HEK293 (cell line): Measurements from ENCODE around the gene TRAPPC2.

Source experiments
- CTCF ChIA-PET: fragments of 350-600 bp; formaldehyde crosslinking; extraction: SDS; loops from one replicate; lab custom pipeline; 2021; ENCODE audit warnings: antibody characterized with exemption; lab: Yijun Ruan, JAX
- POLR2A ChIA-PET: fragments of 300-600 bp; formaldehyde crosslinking; extraction: SDS; loops from one replicate; lab custom pipeline; 2020; ENCODE audit warnings: antibody characterized with exemption, inconsistent platforms; lab: Yijun Ruan, JAX
- H3K27ac ChIP-seq: fragments of 200-500 bp; sonication (Bioruptor generic); 2 replicates; pipeline ENCODE4 v1.5.1; 2014; ENCODE audit warnings: low read depth, low read length, control low read depth, inconsistent platforms; ENCODE audit errors: extremely low read depth
- H3K36me3 ChIP-seq, 2 experiments: fragments of 200-500 bp in 1 of 2; sonication (Bioruptor generic) in 1 of 2; 1 replicate in 1 of 2; 2 replicates in 1 of 2; pipeline ENCODE4 v1.5.1; 2014 to 2017; ENCODE audit warnings: inconsistent platforms in 2 of 2, low read length in 2 of 2; ENCODE audit not compliant: control insufficient read depth in 2 of 2, insufficient read depth in 1 of 2
- H3K4me1 ChIP-seq: fragments of 200-500 bp; sonication (Bioruptor generic); 2 replicates; pipeline ENCODE4 v1.5.1; 2014; ENCODE audit warnings: mild to moderate bottlenecking, low read length, inconsistent platforms; ENCODE audit not compliant: control insufficient read depth, insufficient read depth
- H3K4me3 ChIP-seq: 2 replicates; pipeline ENCODE4 v1.5.1; 2011; ENCODE audit warnings: low read depth, mild to moderate bottlenecking, control low read depth, low read length, moderate library complexity
- H3K9me3 ChIP-seq: fragments of 200-500 bp; sonication (Bioruptor generic); 2 replicates; pipeline ENCODE4 v1.5.1; 2014; ENCODE audit warnings: low read depth, low read length, inconsistent platforms; ENCODE audit not compliant: control insufficient read depth, insufficient read depth
- KLF7 ChIP-seq: fragments of 450-650 bp; formaldehyde crosslinking; IDR thresholded peaks from 2 replicates; pipeline ENCODE4 v1.5.1; 2016; ENCODE audit warnings: missing biosample characterization, missing genetic modification characterization, borderline replicate concordance
- SCRT1 ChIP-seq: fragments of 450-650 bp; formaldehyde crosslinking; IDR thresholded peaks from 2 replicates; pipeline ENCODE4 v1.5.1; 2016; ENCODE audit warnings: missing biosample characterization, missing genetic modification characterization, borderline replicate concordance
- WT1 ChIP-seq: fragments of 450-650 bp; formaldehyde crosslinking; IDR thresholded peaks from 2 replicates; pipeline ENCODE4 v1.5.1; 2016; ENCODE audit warnings: missing biosample characterization, missing genetic modification characterization
- ZBTB20 ChIP-seq: fragments of 450-650 bp; formaldehyde crosslinking; IDR thresholded peaks from 2 replicates; pipeline ENCODE4 v1.5.1; 2016; ENCODE audit warnings: missing biosample characterization, missing genetic modification characterization
- ZEB2 ChIP-seq: fragments of 450-650 bp; formaldehyde crosslinking; IDR thresholded peaks from 2 replicates; pipeline ENCODE4 v1.5.1; 2016; ENCODE audit warnings: missing biosample characterization, missing genetic modification characterization
- ZFP69B ChIP-seq: fragments of 450-650 bp; formaldehyde crosslinking; IDR thresholded peaks from 2 replicates; pipeline ENCODE4 v1.5.1; 2016; ENCODE audit warnings: missing biosample characterization, missing genetic modification characterization
- ZNF19 ChIP-seq: fragments of 450-650 bp; formaldehyde crosslinking; IDR thresholded peaks from 2 replicates; pipeline ENCODE4; 2016; ENCODE audit warnings: missing biosample characterization, missing genetic modification characterization, low read depth
- ZNF239 ChIP-seq: fragments of 450-650 bp; formaldehyde crosslinking; IDR thresholded peaks from 2 replicates; pipeline ENCODE4 v1.5.1; 2016; ENCODE audit warnings: missing biosample characterization, missing genetic modification characterization
- ZNF544 ChIP-seq: fragments of 450-650 bp; formaldehyde crosslinking; IDR thresholded peaks from 2 replicates; pipeline ENCODE4 v1.5.0; 2017; ENCODE audit warnings: missing biosample characterization, missing genetic modification characterization
- ZNF596 ChIP-seq: fragments of 450-650 bp; IDR thresholded peaks from 2 replicates; pipeline ENCODE4 v1.5.0; 2018; ENCODE audit warnings: missing biosample characterization, mild to moderate bottlenecking, missing genetic modification characterization, moderate library complexity
- ZNF670 ChIP-seq: fragments of 450-650 bp; formaldehyde crosslinking; IDR thresholded peaks from 2 replicates; pipeline ENCODE4 v1.5.1; 2016; ENCODE audit warnings: missing biosample characterization, missing genetic modification characterization, low read depth
- ZNF701 ChIP-seq: fragments of 450-650 bp; formaldehyde crosslinking; IDR thresholded peaks from 2 replicates; pipeline ENCODE4 v1.5.1; 2016; ENCODE audit warnings: missing biosample characterization, missing genetic modification characterization
- ZNF830 ChIP-seq: fragments of 450-650 bp; IDR thresholded peaks from 2 replicates; pipeline ENCODE4 v1.5.0; 2018; ENCODE audit warnings: missing biosample characterization, missing genetic modification characterization, low read depth, mild to moderate bottlenecking, moderate library complexity
- ZSCAN16 ChIP-seq: fragments of 450-650 bp; formaldehyde crosslinking; IDR thresholded peaks from 2 replicates; pipeline ENCODE4 v1.5.1; 2016; ENCODE audit warnings: missing biosample characterization, missing genetic modification characterization
- ZXDB ChIP-seq: fragments of 450-650 bp; formaldehyde crosslinking; IDR thresholded peaks from 2 replicates; pipeline ENCODE4 v1.5.1; 2016; ENCODE audit warnings: missing biosample characterization, missing genetic modification characterization
- TF ChIP-seq, protein P1 (sequence below): fragments of 450-650 bp; formaldehyde crosslinking; IDR thresholded peaks from 2 replicates; pipeline ENCODE4 v1.5.1; 2017; ENCODE audit warnings: missing biosample characterization, missing genetic modification characterization
- TF ChIP-seq, protein P2 (sequence below): fragments of 450-650 bp; formaldehyde crosslinking; IDR thresholded peaks from 2 replicates; pipeline ENCODE4 v1.5.1; 2016; ENCODE audit warnings: missing biosample characterization, missing genetic modification characterization
- TF ChIP-seq, protein P3 (sequence below): fragments of 450-650 bp; formaldehyde crosslinking; IDR thresholded peaks from 2 replicates; pipeline ENCODE4 v1.5.0; 2017; ENCODE audit warnings: missing biosample characterization, missing genetic modification characterization, borderline replicate concordance
- TF ChIP-seq, protein P4 (sequence below): fragments of 450-650 bp; formaldehyde crosslinking; IDR thresholded peaks from 2 replicates; pipeline ENCODE4 v1.5.1; 2016; ENCODE audit warnings: missing biosample characterization, missing genetic modification characterization
- TF ChIP-seq, protein P5 (sequence below): fragments of 450-650 bp; formaldehyde crosslinking; optimal IDR thresholded peaks from 2 replicates; pipeline ENCODE3; 2016; ENCODE audit warnings: missing biosample characterization, mild to moderate bottlenecking, missing genetic modification characterization

TRAPPC2 gene

DNA sequence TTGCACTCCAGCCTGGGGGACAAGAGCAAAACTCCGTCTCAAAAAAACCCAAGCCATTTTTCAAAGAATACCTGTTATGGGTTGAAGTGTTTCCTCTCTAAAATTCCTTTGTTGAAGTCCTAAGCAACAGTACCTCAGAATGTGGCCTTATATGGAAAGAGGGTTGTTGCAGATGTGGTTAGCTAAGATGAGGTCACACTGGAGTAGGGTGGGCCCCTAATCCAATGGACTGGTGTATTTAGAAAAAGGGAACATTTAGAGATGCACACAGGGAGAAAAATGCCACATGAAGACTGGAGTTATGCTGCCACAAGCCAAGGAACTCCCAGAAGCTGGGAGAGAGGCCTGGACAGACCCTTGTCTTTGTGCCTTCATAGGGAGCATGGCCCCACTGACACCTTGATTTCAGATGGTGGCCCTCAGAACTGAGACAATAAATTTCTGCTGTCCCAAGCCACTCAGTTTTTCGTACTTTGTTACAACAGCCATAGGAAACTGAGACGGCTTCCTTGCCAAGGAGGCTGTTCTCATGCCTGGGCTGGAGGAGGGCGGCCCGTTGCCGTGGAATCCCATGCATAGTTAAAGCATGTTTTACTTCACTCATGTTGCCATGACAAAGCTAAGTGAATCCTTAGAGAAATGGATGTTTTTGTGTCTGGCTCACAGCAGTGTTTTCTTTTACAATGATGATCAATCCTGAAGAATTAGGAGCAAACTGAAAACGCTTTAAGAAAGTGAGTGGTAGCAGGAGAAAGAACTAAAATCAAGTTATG, 16.5 kb downstream of the TRAPPC2 start (continued):
- TF ChIP-seq, protein P1, sequence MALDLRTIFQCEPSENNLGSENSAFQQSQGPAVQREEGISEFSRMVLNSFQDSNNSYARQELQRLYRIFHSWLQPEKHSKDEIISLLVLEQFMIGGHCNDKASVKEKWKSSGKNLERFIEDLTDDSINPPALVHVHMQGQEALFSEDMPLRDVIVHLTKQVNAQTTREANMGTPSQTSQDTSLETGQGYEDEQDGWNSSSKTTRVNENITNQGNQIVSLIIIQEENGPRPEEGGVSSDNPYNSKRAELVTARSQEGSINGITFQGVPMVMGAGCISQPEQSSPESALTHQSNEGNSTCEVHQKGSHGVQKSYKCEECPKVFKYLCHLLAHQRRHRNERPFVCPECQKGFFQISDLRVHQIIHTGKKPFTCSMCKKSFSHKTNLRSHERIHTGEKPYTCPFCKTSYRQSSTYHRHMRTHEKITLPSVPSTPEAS: no peak

DNA sequence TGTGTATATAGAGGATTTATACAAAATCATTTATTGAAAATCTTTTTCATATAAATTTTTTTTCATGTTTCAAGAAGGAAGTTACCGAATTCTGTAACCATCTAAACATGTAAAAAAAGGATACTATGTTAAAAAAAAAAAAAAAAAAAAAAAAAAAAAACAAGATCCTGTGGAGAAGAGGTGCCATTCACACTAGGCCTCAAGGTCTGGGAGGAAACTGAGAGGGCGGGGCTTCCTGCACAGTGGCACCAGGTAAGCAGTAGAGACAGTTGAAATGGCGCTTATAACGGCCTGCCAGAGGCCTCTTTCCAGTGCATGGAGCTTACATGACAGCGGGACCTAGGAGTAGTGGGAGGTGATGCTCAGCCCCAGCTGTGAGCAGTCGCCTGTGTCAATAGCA, 17.5 kb downstream of the TRAPPC2 start:
- TF ChIP-seq KLF7 (no peak), ZNF596 (tag by site-specific recombination) (no peak)
- TF ChIP-seq, protein P2, sequence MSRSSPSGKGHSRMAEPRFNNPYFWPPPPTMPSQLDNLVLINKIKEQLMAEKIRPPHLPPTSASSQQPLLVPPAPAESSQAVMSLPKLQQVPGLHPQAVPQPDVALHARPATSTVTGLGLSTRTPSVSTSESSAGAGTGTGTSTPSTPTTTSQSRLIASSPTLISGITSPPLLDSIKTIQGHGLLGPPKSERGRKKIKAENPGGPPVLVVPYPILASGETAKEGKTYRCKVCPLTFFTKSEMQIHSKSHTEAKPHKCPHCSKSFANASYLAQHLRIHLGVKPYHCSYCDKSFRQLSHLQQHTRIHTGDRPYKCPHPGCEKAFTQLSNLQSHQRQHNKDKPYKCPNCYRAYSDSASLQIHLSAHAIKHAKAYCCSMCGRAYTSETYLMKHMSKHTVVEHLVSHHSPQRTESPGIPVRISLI: peak; percentile 68; the same call in 1 of the 2 replicates
- H3K36me3 ChIP-seq: peaks cover 72 to 79% of the 10 kb centered on the region in 2 experiments
- ChIA-PET POLR2A (interaction anchor here (2.2 kb wide), 1 partner anchor 18 kb away, joined by 9 read pairs; the partner anchor contains the start of genes OFD1 and TRAPPC2), CTCF (interaction anchor here (0.6 to 1.3 kb wide), 2 partner anchors 15 to 20 kb away, joined by 3 read pairs; no protein-coding TSS in a partner anchor)
- no peak overlapping the region for H3K4me3 ChIP-seq
- peaks cover 3% of the 10 kb centered on the region; the same call in 1 of the 2 replicates for H3K4me1 ChIP-seq
- no peaks in the 10 kb centered on the region for H3K9me3 ChIP-seq
- H3K27ac ChIP-seq: 0 out of 2 replicates have a peak overlapping the region, but pooled peaks have one; percentile 9

DNA sequence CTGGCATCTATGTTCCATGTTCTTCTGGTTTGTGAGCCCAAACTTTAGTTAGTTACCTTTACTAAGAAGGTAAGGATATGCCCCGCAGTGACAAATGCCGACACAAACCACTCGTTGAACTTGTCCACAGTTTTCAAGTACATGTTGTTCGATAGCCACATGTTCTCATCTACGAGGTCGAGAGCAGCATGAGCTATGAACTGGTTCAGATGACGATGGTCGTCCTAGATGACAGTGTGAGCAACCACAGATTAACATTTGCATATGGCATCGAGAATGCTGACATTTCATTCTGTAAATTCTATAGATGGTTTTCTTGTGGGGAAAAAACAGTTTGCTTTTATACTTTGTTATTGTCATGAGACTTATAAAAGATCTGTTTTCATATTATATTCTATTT, 18.0 kb downstream of the TRAPPC2 start:
- Histone ChIP-seq H3K27ac (no peak overlapping the region), H3K4me3 (no peak overlapping the region), H3K36me3 (peaks cover 77 to 84% of the 10 kb centered on the region in 2 experiments), H3K9me3 (no peaks in the 10 kb centered on the region), H3K4me1 (no peaks in the 10 kb centered on the region)
- no peak for TF ChIP-seq ZEB2 (tag by site-specific recombination)
- ChIA-PET POLR2A (interaction anchor here (0.5 to 2.2 kb wide), 2 partner anchors 18 to 25 kb away, joined by 3 to 9 read pairs; partner anchors contain the start of genes OFD1 and TRAPPC2), CTCF (interaction anchor here (0.6 to 1.3 kb wide), 7 partner anchors 16 to 309 kb away, joined by 3 to 4 read pairs (median 4); no protein-coding TSS in a partner anchor)

DNA sequence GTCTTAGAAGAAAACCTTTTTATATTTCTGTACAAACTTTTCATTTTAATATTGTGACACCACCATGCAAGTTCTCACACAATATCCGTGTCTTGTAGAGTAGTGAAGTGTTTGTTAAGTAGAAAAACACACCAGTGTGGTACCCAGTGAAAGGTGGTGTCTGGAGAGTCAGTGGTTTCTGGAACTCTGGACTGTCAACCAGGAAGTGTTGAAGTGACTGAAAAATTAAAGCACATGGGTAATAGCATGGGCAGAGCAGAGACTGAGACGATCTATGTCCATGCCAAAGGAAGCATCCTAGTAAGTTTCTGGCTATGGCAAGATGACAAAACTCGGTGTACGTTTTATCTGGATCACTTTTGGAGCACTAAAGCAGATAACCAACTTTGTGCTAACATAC, 23.3 kb downstream of the TRAPPC2 start:
- Histone ChIP-seq H3K4me3 (no peak overlapping the region), H3K9me3 (no peaks in the 10 kb centered on the region), H3K36me3 (peaks cover 75 to 87% of the 10 kb centered on the region in 2 experiments), H3K27ac (no peak overlapping the region), H3K4me1 (no peaks in the 10 kb centered on the region)
- ChIA-PET CTCF (interaction anchor here (0.6 kb wide), 1 partner anchor 8 kb away, joined by 3 read pairs; no protein-coding TSS in a partner anchor), POLR2A (interaction anchor here (0.6 to 1.8 kb wide), 4 partner anchors 12 to 50 kb away, joined by 3 to 7 read pairs (median 6); partner anchors contain the start of genes OFD1, RAB9A and TRAPPC2)
- TF ChIP-seq, protein P3, sequence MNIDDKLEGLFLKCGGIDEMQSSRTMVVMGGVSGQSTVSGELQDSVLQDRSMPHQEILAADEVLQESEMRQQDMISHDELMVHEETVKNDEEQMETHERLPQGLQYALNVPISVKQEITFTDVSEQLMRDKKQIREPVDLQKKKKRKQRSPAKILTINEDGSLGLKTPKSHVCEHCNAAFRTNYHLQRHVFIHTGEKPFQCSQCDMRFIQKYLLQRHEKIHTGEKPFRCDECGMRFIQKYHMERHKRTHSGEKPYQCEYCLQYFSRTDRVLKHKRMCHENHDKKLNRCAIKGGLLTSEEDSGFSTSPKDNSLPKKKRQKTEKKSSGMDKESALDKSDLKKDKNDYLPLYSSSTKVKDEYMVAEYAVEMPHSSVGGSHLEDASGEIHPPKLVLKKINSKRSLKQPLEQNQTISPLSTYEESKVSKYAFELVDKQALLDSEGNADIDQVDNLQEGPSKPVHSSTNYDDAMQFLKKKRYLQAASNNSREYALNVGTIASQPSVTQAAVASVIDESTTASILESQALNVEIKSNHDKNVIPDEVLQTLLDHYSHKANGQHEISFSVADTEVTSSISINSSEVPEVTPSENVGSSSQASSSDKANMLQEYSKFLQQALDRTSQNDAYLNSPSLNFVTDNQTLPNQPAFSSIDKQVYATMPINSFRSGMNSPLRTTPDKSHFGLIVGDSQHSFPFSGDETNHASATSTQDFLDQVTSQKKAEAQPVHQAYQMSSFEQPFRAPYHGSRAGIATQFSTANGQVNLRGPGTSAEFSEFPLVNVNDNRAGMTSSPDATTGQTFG (tag by site-specific recombination): no peak
- TF ChIP-seq ZNF239 (tag by site-specific recombination) (no peak), ZXDB (tag by site-specific recombination) (no peak), SCRT1 (tag by site-specific recombination) (no peak), WT1 (tag by site-specific recombination) (no peak), ZNF701 (tag by site-specific recombination) (no peak), ZNF670 (tag by site-specific recombination) (no peak), ZFP69B (no peak), ZNF19 (tag by site-specific recombination) (no peak), ZSCAN16 (no peak), ZNF830 (tag by site-specific recombination) (no peak), ZBTB20 (tag by site-specific recombination) (no peak), ZNF544 (no peak)
- TF ChIP-seq, protein P4, sequence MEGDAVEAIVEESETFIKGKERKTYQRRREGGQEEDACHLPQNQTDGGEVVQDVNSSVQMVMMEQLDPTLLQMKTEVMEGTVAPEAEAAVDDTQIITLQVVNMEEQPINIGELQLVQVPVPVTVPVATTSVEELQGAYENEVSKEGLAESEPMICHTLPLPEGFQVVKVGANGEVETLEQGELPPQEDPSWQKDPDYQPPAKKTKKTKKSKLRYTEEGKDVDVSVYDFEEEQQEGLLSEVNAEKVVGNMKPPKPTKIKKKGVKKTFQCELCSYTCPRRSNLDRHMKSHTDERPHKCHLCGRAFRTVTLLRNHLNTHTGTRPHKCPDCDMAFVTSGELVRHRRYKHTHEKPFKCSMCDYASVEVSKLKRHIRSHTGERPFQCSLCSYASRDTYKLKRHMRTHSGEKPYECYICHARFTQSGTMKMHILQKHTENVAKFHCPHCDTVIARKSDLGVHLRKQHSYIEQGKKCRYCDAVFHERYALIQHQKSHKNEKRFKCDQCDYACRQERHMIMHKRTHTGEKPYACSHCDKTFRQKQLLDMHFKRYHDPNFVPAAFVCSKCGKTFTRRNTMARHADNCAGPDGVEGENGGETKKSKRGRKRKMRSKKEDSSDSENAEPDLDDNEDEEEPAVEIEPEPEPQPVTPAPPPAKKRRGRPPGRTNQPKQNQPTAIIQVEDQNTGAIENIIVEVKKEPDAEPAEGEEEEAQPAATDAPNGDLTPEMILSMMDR (tag by site-specific recombination): no peak
- TF ChIP-seq, protein P5, sequence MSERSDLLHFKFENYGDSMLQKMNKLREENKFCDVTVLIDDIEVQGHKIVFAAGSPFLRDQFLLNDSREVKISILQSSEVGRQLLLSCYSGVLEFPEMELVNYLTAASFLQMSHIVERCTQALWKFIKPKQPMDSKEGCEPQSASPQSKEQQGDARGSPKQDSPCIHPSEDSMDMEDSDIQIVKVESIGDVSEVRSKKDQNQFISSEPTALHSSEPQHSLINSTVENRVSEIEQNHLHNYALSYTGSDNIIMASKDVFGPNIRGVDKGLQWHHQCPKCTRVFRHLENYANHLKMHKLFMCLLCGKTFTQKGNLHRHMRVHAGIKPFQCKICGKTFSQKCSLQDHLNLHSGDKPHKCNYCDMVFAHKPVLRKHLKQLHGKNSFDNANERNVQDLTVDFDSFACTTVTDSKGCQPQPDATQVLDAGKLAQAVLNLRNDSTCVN (tag by site-specific recombination): no peak
